Neural cell (in vitro differentiated cells): ENCODE results near the gene KRTAP4-5. TPM values are rescaled to one million over a fixed set of nuclear protein-coding genes. Genes with fewer than 3 reads are reported as not detected.

Experiments
- H2AFZ ChIP-seq: fragments of 200-600, 300-800 bp; sonication (generic), shearing (Covaris generic); 2 replicates; pipeline ENCODE4 v1.6.0; 2014; ENCODE audit warnings: low read depth, mild to moderate bottlenecking, antibody characterized with exemption, low read length, moderate library complexity
- H3F3A ChIP-seq: fragments of 200-600 bp; shearing (Covaris generic); 2 replicates; pipeline ENCODE4 v1.6.1; 2016; ENCODE audit warnings: mild to moderate bottlenecking, moderate library complexity, mixed read lengths, antibody characterized with exemption, low read length; ENCODE audit not compliant: insufficient read depth, poor library complexity, severe bottlenecking
- H3K27ac ChIP-seq: fragments of 200-600, 300-800 bp; sonication (generic), shearing (Covaris generic); 2 replicates; pipeline ENCODE4 v1.5.1; 2014; ENCODE audit warnings: mild to moderate bottlenecking, low read length, moderate library complexity
- H3K27me3 ChIP-seq: fragments of 300-800, 200-600 bp; sonication (generic), shearing (Covaris generic); 2 replicates; pipeline ENCODE4 v1.6.0; 2014; ENCODE audit warnings: mild to moderate bottlenecking, low read depth, low read length, moderate library complexity; ENCODE audit not compliant: insufficient read depth
- H3K36me3 ChIP-seq: fragments of 300-800, 200-600 bp; sonication (generic), shearing (Covaris generic); 2 replicates; pipeline ENCODE4 v1.5.1; 2014; ENCODE audit warnings: mild to moderate bottlenecking, antibody characterized with exemption, low read length, moderate library complexity; ENCODE audit not compliant: insufficient read depth
- H3K4me2 ChIP-seq: fragments of 300-800, 200-600 bp; sonication (generic), shearing (Covaris generic); 2 replicates; pipeline ENCODE4 v1.6.0; 2014; ENCODE audit warnings: mild to moderate bottlenecking, low read length
- H3K4me3 ChIP-seq: fragments of 300-800, 200-600 bp; sonication (generic), shearing (Covaris generic); 2 replicates; pipeline ENCODE4 v1.5.1; 2014; ENCODE audit warnings: mild to moderate bottlenecking, low read length, moderate library complexity
- H3K79me2 ChIP-seq: fragments of 200-600 bp; shearing (Covaris generic); replicated peaks from 2 replicates; pipeline ENCODE4 v1.6.0; 2014; ENCODE audit warnings: mild to moderate bottlenecking, low read length, moderate library complexity; ENCODE audit not compliant: insufficient read depth
- H3K9ac ChIP-seq: fragments of 300-800, 200-600 bp; sonication (generic), shearing (Covaris generic); 2 replicates; pipeline ENCODE4 v1.6.1; 2016; ENCODE audit warnings: mild to moderate bottlenecking, low read length, mixed read lengths
- H3K9me2 ChIP-seq: fragments of 200-600 bp; shearing (Covaris generic); 2 replicates; pipeline ENCODE4 v1.6.1; 2016; ENCODE audit warnings: mild to moderate bottlenecking, low read length, mixed read lengths; ENCODE audit not compliant: insufficient read depth
- H3K9me3 ChIP-seq: fragments of 200-600, 300-800 bp; sonication (generic), shearing (Covaris generic); 2 replicates; pipeline ENCODE4 v1.6.1; 2016; ENCODE audit warnings: mild to moderate bottlenecking, mixed run types, low read length, moderate library complexity, mixed read lengths
- H4K20me1 ChIP-seq: fragments of 200-600 bp; shearing (Covaris generic); 2 replicates; pipeline ENCODE4 v1.6.1; 2016; ENCODE audit warnings: mild to moderate bottlenecking, mixed run types; ENCODE audit not compliant: insufficient read depth
- EP300 ChIP-seq: fragments of 450-650 bp; conservative IDR thresholded peaks from 2 replicates; pipeline ENCODE4 v1.6.1; 2014; ENCODE audit warnings: antibody characterized with exemption, mild to moderate bottlenecking, moderate library complexity; ENCODE audit not compliant: poor library complexity, severe bottlenecking
- EZH2 ChIP-seq: fragments of 200-600, 300-800 bp; shearing (Covaris generic), sonication (generic); IDR thresholded peaks from 2 replicates; pipeline ENCODE4 v1.6.1; 2014; ENCODE audit warnings: antibody characterized with exemption, low read length, borderline replicate concordance, mild to moderate bottlenecking; ENCODE audit not compliant: insufficient read depth, poor library complexity, severe bottlenecking
- MXI1 ChIP-seq: fragments of 450-650 bp; conservative IDR thresholded peaks from 2 replicates; pipeline ENCODE4 v1.6.1; 2014; ENCODE audit warnings: antibody characterized with exemption, mild to moderate bottlenecking; ENCODE audit not compliant: poor library complexity, severe bottlenecking
- POLR2AphosphoS5 ChIP-seq: IDR thresholded peaks from 2 replicates; pipeline ENCODE4 v1.6.1; 2012
- RAD21 ChIP-seq: fragments of 450-650 bp; conservative IDR thresholded peaks from 2 replicates; pipeline ENCODE4 v1.6.1; 2014; ENCODE audit warnings: antibody characterized with exemption, mild to moderate bottlenecking, moderate library complexity
- SMC3 ChIP-seq: fragments of 450-650 bp; conservative IDR thresholded peaks from 2 replicates; pipeline ENCODE4 v1.6.1; 2014; ENCODE audit warnings: antibody characterized with exemption, mild to moderate bottlenecking, moderate library complexity; ENCODE audit not compliant: poor library complexity
- TAF1 ChIP-seq: IDR thresholded peaks from 2 replicates; pipeline ENCODE4 v1.6.1; 2012; ENCODE audit warnings: low read depth
- polyA plus RNA-seq: library from polyadenylated mRNA; depleted of rRNA; stranded (reverse); fragments of >200 nt; gene quantifications from 2 replicates; pipeline ENCODE4 v1.2.3, GENCODE V29; 2014
- TF ChIP-seq, protein P1 (sequence below): fragments of 450-650 bp; IDR thresholded peaks from 2 replicates; pipeline ENCODE4 v1.5.1; 2014; ENCODE audit warnings: antibody characterized with exemption, mild to moderate bottlenecking, moderate library complexity; ENCODE audit not compliant: poor library complexity, severe bottlenecking
- TF ChIP-seq, protein P2 (sequence below): IDR thresholded peaks from 2 replicates; pipeline ENCODE4 v1.6.1; 2012; ENCODE audit warnings: borderline replicate concordance

The KRTAP4-5 gene
- polyA plus RNA-seq, 1 donor from 2014 or later, result not detected

DNA sequence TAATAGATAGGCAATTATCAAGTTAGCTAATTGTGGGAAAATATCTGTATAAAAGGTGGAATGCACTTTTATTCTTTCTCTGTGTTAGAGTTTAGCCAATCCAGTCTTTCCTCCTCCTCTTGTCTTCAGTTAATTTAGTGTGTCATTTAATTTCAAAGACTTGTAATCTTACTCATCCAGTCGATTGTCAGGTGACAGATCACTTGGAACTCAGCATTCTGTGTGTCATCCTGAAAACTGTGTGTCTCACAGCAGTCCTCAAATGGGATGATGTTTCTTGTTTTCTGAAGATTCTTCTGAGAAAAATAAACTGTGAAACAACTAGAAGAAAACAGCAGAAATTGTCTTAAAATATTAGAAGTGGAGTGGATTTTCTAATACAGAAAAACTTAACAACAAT lies 35.4 kb upstream of the KRTAP4-5 start:
- Histone ChIP-seq H2AFZ (no peak overlapping the region), H3K27ac (no peak overlapping the region), H3K79me2 (no peaks in the 10 kb centered on the region), H3F3A (no peaks in the 10 kb centered on the region), H3K4me3 (no peak overlapping the region), H3K9me2 (no peaks in the 10 kb centered on the region), H3K27me3 (no peaks in the 10 kb centered on the region), H4K20me1 (no peaks in the 10 kb centered on the region), H3K4me2 (no peak overlapping the region), H3K36me3 (no peaks in the 10 kb centered on the region), H3K9ac (no peak overlapping the region), H3K9me3 (no peaks in the 10 kb centered on the region)
- TF ChIP-seq MXI1, result no peak

DNA sequence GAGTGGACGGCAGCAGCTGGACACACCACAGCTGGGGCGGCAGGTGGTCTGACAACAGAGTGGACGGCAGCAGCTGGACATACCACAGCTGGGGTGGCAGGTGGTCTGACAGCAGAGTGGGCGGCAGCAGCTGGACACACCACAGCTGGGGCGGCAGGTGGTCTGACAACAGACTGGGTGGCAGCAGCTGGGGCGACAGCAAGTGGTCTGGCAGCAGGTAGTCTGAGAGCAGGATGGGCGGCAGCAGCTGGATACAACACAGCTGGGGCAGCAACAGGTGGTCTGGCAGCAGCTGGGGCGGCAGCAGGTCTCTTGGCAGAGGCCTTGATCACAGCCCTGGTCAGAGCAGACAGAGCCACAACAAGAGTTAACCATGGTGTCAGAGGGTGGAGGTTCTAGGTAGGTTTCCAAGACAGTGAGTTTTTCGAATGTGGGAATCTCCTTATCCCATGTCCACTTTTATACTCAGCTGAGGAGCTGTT lies 34.9 kb upstream of the KRTAP4-5 start, which contains the start of gene KRTAP4-1:
TSS of gene KRTAP4-1 (minus strand) at position 432 of the 482 bp plus-strand sequence. CDS start at position 375, 57 bp downstream.
- Histone ChIP-seq H3K9me3 (no peaks in the 10 kb centered on the region), H3K79me2 (no peaks in the 10 kb centered on the region), H3K9me2 (no peaks in the 10 kb centered on the region), H3K27ac (no peak within 1 kb of the TSS), H4K20me1 (no peaks in the 10 kb centered on the region), H3K4me3 (no peak within 1 kb of the TSS), H3K9ac (no peak within 1 kb of the TSS), H3F3A (no peaks in the 10 kb centered on the region), H3K4me2 (no peak within 1 kb of the TSS), H3K27me3 (no peaks in the 10 kb centered on the region), H3K36me3 (no peaks in the 10 kb centered on the region), H2AFZ (no peak within 1 kb of the TSS)
- TF ChIP-seq, protein P1, sequence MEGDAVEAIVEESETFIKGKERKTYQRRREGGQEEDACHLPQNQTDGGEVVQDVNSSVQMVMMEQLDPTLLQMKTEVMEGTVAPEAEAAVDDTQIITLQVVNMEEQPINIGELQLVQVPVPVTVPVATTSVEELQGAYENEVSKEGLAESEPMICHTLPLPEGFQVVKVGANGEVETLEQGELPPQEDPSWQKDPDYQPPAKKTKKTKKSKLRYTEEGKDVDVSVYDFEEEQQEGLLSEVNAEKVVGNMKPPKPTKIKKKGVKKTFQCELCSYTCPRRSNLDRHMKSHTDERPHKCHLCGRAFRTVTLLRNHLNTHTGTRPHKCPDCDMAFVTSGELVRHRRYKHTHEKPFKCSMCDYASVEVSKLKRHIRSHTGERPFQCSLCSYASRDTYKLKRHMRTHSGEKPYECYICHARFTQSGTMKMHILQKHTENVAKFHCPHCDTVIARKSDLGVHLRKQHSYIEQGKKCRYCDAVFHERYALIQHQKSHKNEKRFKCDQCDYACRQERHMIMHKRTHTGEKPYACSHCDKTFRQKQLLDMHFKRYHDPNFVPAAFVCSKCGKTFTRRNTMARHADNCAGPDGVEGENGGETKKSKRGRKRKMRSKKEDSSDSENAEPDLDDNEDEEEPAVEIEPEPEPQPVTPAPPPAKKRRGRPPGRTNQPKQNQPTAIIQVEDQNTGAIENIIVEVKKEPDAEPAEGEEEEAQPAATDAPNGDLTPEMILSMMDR, result no peak

DNA sequence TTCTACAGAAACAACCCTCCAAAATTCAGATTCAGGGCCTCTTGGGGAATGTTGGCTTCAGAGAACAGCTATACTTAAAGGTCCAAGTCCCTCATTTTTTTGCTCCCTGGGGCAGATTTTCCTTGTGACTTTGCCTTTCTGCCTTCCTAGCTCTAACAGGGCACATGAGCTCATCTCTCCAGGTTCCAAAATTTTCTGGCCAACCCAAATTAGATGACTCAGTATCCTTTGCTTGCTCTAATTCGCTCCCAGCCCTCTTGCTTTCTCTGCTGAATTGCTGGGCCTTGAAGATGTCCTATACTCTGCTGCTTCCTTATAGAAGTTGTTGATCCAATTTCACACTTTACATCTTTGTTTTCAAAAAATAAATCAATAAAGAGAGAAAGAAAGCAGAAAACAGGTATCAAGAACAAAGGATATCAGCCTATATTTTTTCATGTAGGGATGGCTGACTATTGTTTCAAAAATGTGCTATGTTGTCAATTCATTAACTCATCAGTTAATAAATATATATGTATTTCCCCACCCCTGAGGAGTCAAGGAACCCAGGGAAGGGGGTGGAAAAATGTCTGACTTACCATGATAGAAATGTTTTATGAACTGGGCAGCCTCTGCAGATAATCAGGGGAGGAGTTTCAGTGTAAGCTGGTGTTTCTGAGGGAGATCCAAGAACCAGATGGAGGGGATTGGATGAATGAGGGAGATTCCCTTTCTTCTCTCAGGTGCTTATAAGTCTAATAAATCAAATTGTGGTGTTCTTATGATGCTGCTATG lies 29.4 kb upstream of the KRTAP4-5 start:
- Histone ChIP-seq H2AFZ (no peak overlapping the region), H3K4me3 (no peak overlapping the region), H3K79me2 (no peaks in the 10 kb centered on the region), H3K27me3 (no peaks in the 10 kb centered on the region), H3K9ac (no peak overlapping the region), H3K9me2 (no peaks in the 10 kb centered on the region), H4K20me1 (no peaks in the 10 kb centered on the region), H3K9me3 (no peaks in the 10 kb centered on the region), H3F3A (no peaks in the 10 kb centered on the region), H3K27ac (no peak overlapping the region), H3K36me3 (no peaks in the 10 kb centered on the region), H3K4me2 (no peak overlapping the region)
- TF ChIP-seq POLR2AphosphoS5, result no peak
- TF ChIP-seq, protein P2, sequence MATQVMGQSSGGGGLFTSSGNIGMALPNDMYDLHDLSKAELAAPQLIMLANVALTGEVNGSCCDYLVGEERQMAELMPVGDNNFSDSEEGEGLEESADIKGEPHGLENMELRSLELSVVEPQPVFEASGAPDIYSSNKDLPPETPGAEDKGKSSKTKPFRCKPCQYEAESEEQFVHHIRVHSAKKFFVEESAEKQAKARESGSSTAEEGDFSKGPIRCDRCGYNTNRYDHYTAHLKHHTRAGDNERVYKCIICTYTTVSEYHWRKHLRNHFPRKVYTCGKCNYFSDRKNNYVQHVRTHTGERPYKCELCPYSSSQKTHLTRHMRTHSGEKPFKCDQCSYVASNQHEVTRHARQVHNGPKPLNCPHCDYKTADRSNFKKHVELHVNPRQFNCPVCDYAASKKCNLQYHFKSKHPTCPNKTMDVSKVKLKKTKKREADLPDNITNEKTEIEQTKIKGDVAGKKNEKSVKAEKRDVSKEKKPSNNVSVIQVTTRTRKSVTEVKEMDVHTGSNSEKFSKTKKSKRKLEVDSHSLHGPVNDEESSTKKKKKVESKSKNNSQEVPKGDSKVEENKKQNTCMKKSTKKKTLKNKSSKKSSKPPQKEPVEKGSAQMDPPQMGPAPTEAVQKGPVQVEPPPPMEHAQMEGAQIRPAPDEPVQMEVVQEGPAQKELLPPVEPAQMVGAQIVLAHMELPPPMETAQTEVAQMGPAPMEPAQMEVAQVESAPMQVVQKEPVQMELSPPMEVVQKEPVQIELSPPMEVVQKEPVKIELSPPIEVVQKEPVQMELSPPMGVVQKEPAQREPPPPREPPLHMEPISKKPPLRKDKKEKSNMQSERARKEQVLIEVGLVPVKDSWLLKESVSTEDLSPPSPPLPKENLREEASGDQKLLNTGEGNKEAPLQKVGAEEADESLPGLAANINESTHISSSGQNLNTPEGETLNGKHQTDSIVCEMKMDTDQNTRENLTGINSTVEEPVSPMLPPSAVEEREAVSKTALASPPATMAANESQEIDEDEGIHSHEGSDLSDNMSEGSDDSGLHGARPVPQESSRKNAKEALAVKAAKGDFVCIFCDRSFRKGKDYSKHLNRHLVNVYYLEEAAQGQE, result no peak
- no peak for TF ChIP-seq SMC3
- TF ChIP-seq MXI1, result no peak
- no peak for TF ChIP-seq RAD21
- TF ChIP-seq EZH2, result no peak
- no peak for TF ChIP-seq EP300
- no peak for TF ChIP-seq TAF1
- TF ChIP-seq, protein P1, result no peak
